HCEC 1CT (cell line): ENCODE measurements around the gene SUN1.
"Not testable (repeated sequence)": the region's sequence is repeated elsewhere in the genome, so short reads cannot be mapped to it uniquely, and the experiment has no call there.

Experiments
- DNase-seq: peaks from one replicate; pipeline ENCODE4 v3.0.0-alpha.2; 2017

The SUN1 gene

DNA sequence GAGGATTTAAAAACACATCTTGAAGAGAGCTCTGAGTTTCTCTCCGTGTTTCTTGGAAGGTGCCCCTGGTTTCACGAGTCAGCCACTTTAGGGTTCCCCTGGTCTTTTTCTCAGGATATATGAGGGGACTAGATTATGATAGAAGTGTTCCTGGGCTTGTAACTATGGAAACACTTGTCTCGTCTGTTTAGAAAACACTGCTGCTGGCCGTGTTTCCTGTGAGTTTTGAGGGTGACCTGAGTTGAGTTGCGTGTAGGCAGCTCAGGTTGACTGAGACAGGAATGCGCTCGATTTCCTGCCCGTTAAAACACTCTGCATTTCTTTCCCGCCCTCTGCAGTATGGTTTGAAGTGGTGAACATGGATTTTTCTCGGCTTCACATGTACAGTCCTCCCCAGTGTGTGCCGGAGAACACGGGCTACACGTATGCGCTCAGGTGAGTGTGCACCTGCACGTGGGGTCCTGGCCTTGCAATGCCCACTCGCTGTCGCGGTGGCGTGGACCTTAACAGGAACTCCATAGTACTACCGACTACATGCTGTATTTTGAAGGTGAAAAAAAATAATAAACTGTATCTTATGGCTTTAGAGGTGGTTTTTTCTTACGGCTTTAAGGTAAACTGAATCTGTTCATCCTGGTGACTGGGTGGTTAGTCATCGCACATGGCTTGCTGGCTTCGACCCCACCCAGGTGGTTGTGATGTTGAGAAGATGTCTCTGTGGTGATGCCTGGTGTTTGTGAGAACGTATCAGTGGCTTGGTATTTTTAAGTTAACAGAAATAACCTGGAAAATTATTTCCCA is at the start of gene SUN1:
TSS of gene SUN1 (plus strand) at position 310 of the 801 bp plus-strand sequence. CDS start at position 359, 49 bp downstream.
- DNase-seq: peak; percentile 59

GRCh38 chr7:782718-783449 is 49.4 kb upstream of the SUN1 start:
- no peak for DNase-seq

GRCh38 chr7:783556-784490 is 48.5 kb upstream of the SUN1 start:
- no peak for DNase-seq

- no peak for DNase-seq
Measured at GRCh38 chr7:784971-785370, 47.3 kb upstream of the SUN1 start.

- no peak for DNase-seq
Measured at GRCh38 chr7:785416-785815, 46.9 kb upstream of the SUN1 start.

- DNase-seq: peak; percentile 42
Measured at GRCh38 chr7:786472-787255, 45.6 kb upstream of the SUN1 start.

- no peak for DNase-seq
Measured at GRCh38 chr7:787332-788240, 44.7 kb upstream of the SUN1 start.

- no peak for DNase-seq
Measured at GRCh38 chr7:791519-791918, 40.8 kb upstream of the SUN1 start.

- no peak for DNase-seq
Measured at GRCh38 chr7:794207-794606, 38.1 kb upstream of the SUN1 start.

DNA sequence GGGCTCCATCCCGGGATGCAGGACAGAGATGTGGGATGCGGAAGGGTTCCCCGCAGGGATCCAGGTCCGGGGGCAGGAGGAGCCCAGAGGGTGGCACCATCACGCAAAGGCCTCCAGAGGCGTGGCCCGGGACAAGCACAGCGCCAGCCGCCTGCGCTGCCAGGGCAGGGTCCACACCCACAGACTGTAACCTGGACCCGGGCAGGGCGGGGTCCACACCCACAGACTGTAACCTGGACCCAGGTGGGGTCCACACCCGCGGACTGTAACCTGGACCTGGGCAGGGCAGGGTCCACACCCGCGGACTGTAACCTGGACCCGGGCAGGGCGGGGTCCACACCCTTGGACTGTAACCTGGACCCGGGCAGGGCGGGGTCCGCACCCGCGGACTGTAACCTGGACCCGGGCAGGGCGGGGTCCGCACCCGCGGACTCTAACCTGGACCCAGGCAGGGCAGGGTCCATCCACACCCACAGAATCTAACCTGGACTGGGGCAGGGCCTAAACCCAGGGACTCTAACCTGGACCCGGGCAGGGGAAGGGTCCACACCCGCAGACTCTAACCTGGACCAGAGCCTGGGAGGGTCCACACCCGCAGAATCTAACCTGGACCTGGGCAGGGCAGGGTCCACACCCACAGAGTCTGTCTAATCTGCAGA is 37.5 kb upstream of the SUN1 start:
- DNase-seq: no peak

- DNase-seq: not testable (repeated sequence)
Measured at GRCh38 chr7:796434-797169, 35.7 kb upstream of the SUN1 start.

- DNase-seq: no peak
Measured at GRCh38 chr7:798921-799470, 33.3 kb upstream of the SUN1 start.

DNA sequence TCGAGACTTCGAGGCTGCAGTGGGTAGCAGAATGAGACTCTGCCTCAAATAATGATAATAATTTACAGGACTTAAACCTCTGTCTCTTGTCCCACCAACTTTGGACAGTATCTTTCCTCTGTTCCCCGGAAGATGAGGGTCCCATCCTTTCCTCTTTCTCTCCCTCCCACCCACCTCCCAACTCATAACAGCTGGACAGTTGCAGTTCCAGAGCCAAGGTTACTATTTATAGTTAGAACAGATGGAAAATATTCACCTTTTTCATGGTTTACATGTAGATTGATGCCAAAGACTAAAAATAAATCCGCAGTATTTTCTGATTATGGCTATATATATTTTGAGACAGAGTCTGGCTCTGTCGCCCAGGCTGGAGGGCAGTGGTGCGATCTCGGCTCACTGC is 31.6 kb upstream of the SUN1 start:
- no peak for DNase-seq

DNA sequence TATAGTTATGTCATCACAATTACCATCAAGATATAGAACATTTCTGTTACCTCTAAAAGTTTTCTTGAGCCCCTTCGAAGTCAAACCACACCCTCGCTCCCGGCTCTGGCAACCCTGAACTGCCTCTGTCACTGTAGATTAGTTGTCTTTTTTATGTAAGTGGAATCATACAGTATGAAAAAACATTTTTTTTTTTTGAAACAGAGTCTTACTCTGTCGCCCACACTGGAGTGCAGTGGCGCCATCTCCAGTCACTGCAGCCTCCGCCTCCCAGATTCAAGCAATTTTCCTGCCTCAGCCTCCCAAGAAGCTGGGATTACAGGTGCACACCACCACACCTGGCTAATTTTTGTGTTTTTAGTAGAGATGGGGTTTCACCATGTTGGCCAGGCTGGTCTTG is 30.9 kb upstream of the SUN1 start:
- not testable (repeated sequence) for DNase-seq

DNA sequence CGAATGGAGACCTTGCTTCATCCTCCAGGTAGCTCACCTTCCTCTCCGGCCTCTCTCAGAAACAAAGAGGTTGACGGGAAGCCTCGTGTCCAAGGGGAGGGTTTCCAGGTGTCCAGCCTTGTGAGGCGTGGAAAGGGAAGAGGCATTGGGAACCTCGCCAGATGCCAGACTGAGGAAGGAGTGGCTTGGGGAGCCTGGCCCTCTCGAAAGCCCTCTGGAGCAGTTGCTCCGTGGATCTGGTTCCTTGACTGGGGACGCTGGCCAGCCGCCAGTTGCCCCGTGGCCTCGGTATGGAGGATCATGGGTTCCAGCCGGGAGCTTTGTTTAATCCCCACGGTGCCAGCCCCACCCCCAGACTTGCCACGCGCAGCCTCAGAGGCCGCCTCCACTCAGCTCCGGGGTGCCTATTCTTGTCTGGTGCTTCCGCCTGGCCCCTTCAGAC is 30.3 kb upstream of the SUN1 start:
- no peak for DNase-seq

DNA sequence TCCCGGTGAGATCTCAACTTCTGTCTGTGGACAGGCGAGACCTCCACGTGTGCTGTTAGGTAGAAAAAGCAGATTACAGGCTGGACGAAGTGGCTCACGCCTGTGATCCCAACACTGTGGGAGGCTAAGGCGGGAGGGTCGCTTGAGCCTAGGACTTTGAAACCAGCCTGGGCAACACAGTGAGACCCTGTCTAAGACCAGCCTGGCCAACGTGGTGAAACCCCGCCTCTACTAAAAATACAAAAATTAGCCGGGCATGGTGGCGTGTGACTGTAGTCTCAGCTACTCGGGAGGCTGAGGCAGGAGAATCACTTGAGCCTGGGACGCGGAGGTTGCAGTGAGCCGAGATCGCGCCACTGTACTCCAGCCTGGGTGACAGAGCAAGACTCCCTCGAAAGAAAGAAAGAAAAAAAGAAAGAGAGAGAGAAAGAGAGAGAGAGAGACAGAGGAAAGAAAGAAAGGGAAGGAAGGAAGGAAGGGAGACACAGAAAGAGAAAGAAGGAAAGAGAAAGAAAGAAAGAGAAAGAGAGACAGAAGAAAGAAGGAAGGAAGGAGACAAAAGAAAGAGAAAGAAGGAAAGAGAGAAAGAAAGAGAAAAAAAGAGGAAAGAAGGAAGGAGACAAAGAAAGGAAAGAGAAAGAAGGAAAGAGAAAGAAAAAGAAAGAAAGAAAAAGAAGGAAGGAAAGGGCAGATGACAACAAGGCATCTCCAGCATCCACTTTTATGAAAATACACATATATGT is 29.6 kb upstream of the SUN1 start:
- DNase-seq: no peak

DNA sequence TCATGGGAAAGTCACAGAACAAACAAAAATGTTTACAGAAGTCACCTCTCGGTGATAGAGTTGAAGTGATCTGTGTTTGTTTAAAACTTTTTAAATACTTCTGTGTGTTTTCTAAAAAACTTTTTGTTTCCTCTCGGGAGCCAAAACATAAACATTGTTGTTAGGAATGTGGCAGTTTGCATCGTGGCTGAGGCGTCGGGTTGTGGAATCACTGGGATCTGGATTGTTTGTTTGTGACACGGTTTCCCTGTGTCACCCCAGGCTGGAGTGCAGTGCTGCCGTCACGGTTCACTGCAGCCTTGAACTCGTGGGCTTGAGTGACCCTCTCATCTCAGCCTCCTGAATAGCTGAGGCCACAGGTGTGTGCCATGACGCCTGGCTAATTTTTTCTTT is 29.0 kb upstream of the SUN1 start:
- no peak for DNase-seq

GRCh38 chr7:803796-804195 is 28.5 kb upstream of the SUN1 start:
- DNase-seq: not testable (repeated sequence)

- no peak for DNase-seq
Measured at GRCh38 chr7:805261-805660, 27.0 kb upstream of the SUN1 start.
